GM12865 (cell line): ENCODE results near the gene ATG16L2.
"Not testable (repeated sequence)": the region's sequence is repeated elsewhere in the genome, so short reads cannot be mapped to it uniquely, and the experiment has no call there.

ENCODE experiments used
- DNase-seq: peaks from one replicate; pipeline ENCODE4 v3.0.0; 2010; ENCODE audit warnings: low read depth
- H3K4me3 ChIP-seq: 2 replicates; pipeline ENCODE4 v1.5.1; 2011; ENCODE audit warnings: mild to moderate bottlenecking, low read depth, low read length, control low read depth
- CTCF ChIP-seq: IDR thresholded peaks from 2 replicates; pipeline ENCODE4 v1.5.1; 2011; ENCODE audit warnings: low read length, control low read depth, low read depth, inconsistent platforms; ENCODE audit not compliant: insufficient read depth; ENCODE audit errors: missing control alignments

ATG16L2 gene

GRCh38 chr11:72784662-72785061 is 29.5 kb upstream of the ATG16L2 start:
- no peak for TF ChIP-seq CTCF
- DNase-seq, result no peak
- H3K4me3 ChIP-seq, result no peak overlapping the region

- no peak overlapping the region for H3K4me3 ChIP-seq
- no peak for TF ChIP-seq CTCF
- no peak for DNase-seq
Observed at GRCh38 chr11:72786305-72787215, 27.7 kb upstream of the ATG16L2 start.

GRCh38 chr11:72787216-72788104 is 26.8 kb upstream of the ATG16L2 start:
- DNase-seq, result peak; percentile 61
- H3K4me3 ChIP-seq, result no peak overlapping the region
- TF ChIP-seq CTCF, result no peak

GRCh38 chr11:72788241-72788640 is 26.0 kb upstream of the ATG16L2 start:
- DNase-seq, result no peak
- H3K4me3 ChIP-seq, result no peak overlapping the region
- TF ChIP-seq CTCF, result no peak

GRCh38 chr11:72789493-72790131 is 24.6 kb upstream of the ATG16L2 start:
- TF ChIP-seq CTCF, result no peak
- H3K4me3 ChIP-seq, result no peak overlapping the region
- no peak for DNase-seq

GRCh38 chr11:72791228-72791627 is 23.0 kb upstream of the ATG16L2 start:
- not testable (repeated sequence) for H3K4me3 ChIP-seq, DNase-seq
